GM18909 (cell line): ENCODE data around the gene KIAA1755.

Experiments used
- ATAC-seq: cut with Tn5 transposase; IDR thresholded peaks from one replicate; pipeline ENCODE4 v1.9.1; 2021; ENCODE audit warnings: mild to moderate bottlenecking; ENCODE audit not compliant: unreplicated experiment, poor library complexity

The KIAA1755 gene

GRCh38 chr20:38194971-38195504 lies 65.5 kb downstream of the KIAA1755 start:
- no peak for ATAC-seq

GRCh38 chr20:38193586-38194105 lies 66.9 kb downstream of the KIAA1755 start:
- ATAC-seq, result no peak

- no peak for ATAC-seq
Observed at GRCh38 chr20:38192323-38192885, 68.1 kb downstream of the KIAA1755 start.

GRCh38 chr20:38191654-38192053 lies 68.9 kb downstream of the KIAA1755 start:
- ATAC-seq, result no peak

DNA sequence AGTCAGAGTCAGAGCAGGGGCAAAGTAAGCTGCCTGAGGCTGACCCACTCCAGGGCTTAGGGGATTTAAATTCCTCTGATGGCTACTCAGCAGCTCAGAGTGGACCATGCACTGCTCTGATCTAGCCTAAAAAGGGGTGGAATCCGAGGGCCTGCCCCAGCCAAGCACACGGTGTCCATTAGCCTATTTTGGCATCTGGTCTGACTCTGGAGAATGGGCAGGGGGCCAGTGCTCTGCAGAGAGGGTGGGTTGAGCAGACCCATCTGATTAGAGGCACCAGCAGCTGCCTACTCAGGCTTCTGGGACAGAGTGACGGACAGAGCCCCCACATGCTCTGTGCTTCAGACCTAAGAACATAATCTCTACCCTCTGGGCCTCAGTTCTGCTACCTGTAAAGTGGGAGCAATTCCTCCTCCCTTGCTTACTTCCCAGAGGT lies 69.6 kb downstream of the KIAA1755 start:
- ATAC-seq, result no peak

GRCh38 chr20:38190166-38190565 lies 70.4 kb downstream of the KIAA1755 start:
- no peak for ATAC-seq

GRCh38 chr20:38187517-38187916 lies 73.0 kb downstream of the KIAA1755 start:
- ATAC-seq, result no peak

DNA sequence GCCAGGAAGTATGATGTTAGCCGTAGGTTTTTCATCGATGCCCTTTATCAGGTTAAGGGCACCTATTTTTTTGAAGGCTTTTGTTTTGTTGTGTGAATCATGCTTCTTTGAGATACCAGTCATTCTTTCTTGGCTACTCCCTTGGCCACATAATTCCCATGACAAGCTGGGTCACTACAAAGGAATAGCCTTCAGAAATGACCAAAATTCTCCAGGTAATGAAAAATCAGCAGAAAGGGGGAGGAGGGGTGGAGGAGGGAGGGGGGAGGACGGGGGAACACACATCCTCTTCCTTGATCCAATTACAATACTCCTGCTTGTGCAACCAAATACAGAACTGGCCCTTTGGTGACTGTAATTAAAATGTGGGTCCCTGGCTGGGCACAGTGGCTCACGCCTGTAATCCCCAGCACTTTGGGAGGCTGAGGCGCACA lies 73.7 kb downstream of the KIAA1755 start:
- ATAC-seq, result no peak

GRCh38 chr20:38184101-38184500 lies 76.4 kb downstream of the KIAA1755 start:
- no peak for ATAC-seq

- ATAC-seq, result no peak
Observed at GRCh38 chr20:38181971-38182370, 78.6 kb downstream of the KIAA1755 start.

DNA sequence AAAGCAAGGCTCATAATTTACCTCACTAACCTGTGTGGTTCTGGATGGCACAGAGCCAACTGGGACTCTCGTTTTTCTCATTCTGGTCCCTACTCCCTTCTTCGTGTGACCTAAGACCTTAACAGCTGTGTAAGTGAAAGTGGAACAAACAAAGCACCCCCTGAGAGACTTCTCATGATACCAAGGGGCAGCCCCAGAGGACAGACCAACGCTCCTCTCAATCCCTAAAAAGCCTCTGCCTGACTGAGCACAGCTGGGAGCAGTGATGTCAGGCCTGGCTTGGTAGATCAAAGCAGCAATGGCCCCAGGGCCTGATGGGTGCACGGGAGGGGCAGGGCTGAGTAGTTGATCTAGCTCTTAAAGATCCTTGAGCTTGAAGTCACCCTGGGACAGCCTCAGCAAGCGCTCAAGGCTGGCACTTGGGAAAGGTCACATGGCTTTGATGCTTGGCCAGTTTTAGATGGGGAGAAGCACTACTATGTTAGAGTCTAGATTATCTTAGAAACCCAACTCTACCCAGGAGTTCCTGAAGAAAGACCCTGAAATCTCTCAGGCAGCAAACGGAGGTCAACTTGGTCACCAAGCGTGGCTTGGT lies 79.2 kb downstream of the KIAA1755 start:
- peak; percentile 74 for ATAC-seq

GRCh38 chr20:38180781-38181180 lies 79.8 kb downstream of the KIAA1755 start:
- ATAC-seq, result no peak

DNA sequence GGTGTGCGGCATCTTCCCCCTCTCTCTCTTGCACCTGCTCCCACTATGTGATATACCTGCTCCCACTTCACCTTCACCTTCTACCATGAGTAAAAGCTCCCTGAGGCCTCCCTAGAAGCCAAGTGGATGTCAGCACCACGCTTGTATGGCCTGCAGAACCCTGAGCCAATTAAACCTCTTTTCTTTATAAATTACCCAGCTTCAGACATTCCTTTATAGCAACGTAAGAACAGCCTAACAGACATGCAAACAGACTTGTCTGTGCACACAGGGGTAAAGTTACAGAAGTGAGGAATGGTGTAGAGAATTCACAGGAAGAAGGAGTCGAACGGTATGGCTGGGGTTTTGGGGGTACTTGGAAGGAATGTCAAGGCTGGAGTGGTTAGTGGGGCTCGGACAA lies 80.7 kb downstream of the KIAA1755 start:
- ATAC-seq, result no peak

DNA sequence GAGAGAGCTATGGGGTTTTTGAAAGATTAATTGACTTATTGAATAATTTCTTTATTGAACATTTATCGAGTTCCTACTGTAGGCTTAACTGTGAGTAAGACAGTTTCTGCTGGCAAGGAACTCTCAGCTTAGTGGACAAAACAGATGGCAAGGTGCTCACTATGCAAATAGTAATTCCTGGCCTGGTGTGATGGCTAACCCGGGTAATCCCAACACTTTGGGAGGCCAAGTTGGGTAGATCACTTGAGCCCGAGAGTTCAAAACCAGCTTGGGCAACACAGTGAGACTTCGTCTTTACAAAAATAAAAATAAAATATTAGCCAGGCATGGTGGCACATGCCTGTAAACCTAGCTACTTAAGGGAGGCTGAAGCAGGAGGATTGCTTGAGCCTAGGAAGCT lies 82.0 kb downstream of the KIAA1755 start:
- ATAC-seq, result no peak

GRCh38 chr20:38178065-38178491 lies 82.5 kb downstream of the KIAA1755 start:
- ATAC-seq, result no peak

- no peak for ATAC-seq
Observed at GRCh38 chr20:38177201-38177600, 83.3 kb downstream of the KIAA1755 start.

DNA sequence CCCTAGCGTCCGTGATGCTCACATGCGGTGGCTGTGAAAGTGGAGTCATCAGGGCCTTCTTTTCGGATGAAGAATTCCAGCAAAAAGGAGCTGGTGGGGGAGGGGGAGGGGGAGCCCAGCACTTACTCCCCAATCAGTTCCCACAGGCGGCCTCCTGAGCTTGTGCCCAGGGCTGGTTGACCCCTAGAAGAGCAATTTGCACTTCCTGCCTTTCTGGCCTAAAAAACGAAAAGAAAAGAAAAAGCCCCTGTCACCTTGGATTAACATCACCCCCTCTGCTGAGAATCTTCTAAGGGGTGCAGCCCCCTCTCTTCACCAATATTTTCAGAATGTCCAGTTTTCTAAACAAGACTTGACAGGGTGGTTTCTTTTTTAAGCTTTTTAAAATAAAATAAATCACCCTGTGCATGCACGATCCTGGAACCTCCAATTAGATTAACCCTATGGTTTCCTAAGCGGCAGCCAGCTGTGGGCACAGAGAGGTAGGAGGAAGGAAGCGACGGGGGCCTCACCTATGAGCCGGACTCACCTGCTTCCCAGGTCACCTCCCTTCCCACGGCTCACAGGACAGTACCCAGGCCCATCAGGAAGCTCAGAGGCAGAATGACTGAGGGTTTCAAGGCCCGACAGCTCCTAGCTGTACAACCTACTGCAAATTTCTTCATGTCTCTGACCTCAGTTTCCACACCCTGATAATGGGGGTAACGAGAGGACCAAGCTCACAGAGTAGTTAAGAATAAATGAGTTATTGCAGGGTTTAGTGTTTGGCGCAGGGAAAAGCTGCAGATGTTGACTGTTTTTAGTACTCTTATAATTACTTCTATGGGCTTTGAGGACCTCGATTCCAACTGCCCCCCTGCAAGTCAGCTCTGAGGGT lies 85.0 kb downstream of the KIAA1755 start:
- no peak for ATAC-seq

GRCh38 chr20:38173237-38174156 lies 87.0 kb downstream of the KIAA1755 start:
- no peak for ATAC-seq

DNA sequence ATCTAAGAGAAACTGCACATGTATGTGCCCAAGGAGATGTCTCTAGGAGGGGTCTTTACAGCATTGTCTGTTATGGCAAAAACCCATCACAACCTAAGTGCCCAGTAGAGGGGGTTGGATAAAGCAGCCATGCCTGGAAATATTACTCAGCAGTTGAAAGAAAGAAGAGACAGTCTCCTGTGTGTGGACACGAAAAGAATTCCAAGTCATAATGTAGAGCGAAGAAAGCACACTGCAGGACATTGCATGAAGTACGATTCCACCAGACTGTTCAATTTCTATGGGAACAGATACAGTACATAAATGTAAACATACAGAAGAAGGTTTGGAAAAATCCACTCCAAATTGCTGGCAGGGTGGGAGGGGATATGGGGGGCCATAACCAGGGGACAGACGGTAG lies 88.1 kb downstream of the KIAA1755 start:
- no peak for ATAC-seq

DNA sequence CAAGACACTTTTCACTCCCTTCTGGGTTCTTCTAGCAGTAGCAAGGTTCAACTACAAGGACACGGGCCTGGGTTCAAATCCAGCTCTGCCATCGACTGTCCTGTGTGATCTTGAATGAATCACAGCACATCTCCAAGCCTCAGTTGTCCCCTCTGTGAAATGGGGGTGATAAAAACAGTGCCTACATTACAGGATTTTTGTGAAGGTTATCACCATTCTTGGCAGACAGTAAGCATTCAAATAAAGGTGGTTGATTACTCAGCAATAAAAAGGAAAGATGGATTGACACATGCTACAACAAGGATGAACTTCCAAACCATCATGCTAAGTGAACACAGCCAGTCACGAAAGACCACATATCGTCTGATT lies 88.9 kb downstream of the KIAA1755 start:
- ATAC-seq, result no peak
